A673 (cell line): Measurements from ENCODE around the gene ADGRL3. TPM values are rescaled to one million over a fixed set of nuclear protein-coding genes. Genes with fewer than 3 reads are reported as not detected.

ENCODE experiments used
- BruUV-seq: library from RNA; stranded (reverse); fragments of 400-500 nt; replicated peaks from 2 replicates; lab custom pipeline; 2021; lab: Mats Ljungman, UMichigan
- CTCF ChIA-PET: fragments of 300-600 bp; sonication (Branson Sonifier 250); formaldehyde crosslinking; loops from one replicate; lab custom pipeline; 2022; ENCODE audit warnings: antibody characterized with exemption; lab: Charles Lee
- POLR2A ChIA-PET: fragments of 300-600 bp; sonication (Branson Sonifier 250); formaldehyde crosslinking; loops from one replicate; lab custom pipeline; 2022; ENCODE audit warnings: antibody characterized with exemption; ENCODE audit not compliant: low non-redundant PET; lab: Charles Lee
- DNase-seq: peaks from one replicate; pipeline ENCODE4 v3.0.0-alpha.2; 2015; ENCODE audit warnings: low spot score
- H3K27ac ChIP-seq: fragments of 200-600 bp; sonication (generic); 2 replicates; pipeline ENCODE4 v1.5.1; 2016; ENCODE audit warnings: mixed run types, low read depth, mild to moderate bottlenecking, mixed read lengths, antibody characterized with exemption, low read length; ENCODE audit not compliant: poor library complexity, severe bottlenecking
- H3K27me3 ChIP-seq: fragments of 200-600 bp; sonication (generic); replicated peaks from 2 replicates; pipeline ENCODE4 v1.6.1; 2017; ENCODE audit warnings: mixed run types, low read depth, mild to moderate bottlenecking, mixed read lengths, antibody characterized with exemption, low read length; ENCODE audit not compliant: insufficient read depth, poor library complexity
- H3K36me3 ChIP-seq: fragments of 200-600 bp; sonication (generic); 2 replicates; pipeline ENCODE4 v1.6.1; 2016; ENCODE audit warnings: mixed run types, mild to moderate bottlenecking, mixed read lengths, antibody characterized with exemption, low read length; ENCODE audit not compliant: insufficient read depth, poor library complexity, severe bottlenecking
- H3K4me1 ChIP-seq: fragments of 200-600 bp; sonication (generic); 2 replicates; pipeline ENCODE4 v1.6.1; 2017; ENCODE audit warnings: mixed run types, mild to moderate bottlenecking, mixed read lengths, antibody characterized with exemption, low read length; ENCODE audit not compliant: insufficient read depth, poor library complexity, severe bottlenecking
- H3K4me3 ChIP-seq: fragments of 200-600 bp; sonication (generic); 2 replicates; pipeline ENCODE4 v1.5.1; 2016; ENCODE audit warnings: low read depth, mixed run types, mild to moderate bottlenecking, mixed read lengths, low read length; ENCODE audit not compliant: poor library complexity, severe bottlenecking
- H3K9me3 ChIP-seq: fragments of 200-600 bp; sonication (generic); 2 replicates; pipeline ENCODE4 v1.6.1; 2016; ENCODE audit warnings: mixed run types, low read depth, mild to moderate bottlenecking, mixed read lengths, antibody characterized with exemption, low read length; ENCODE audit not compliant: poor library complexity, severe bottlenecking
- CTCF ChIP-seq: fragments of 300-800, 200-600 bp; sonication (generic); conservative IDR thresholded peaks from 2 replicates; pipeline ENCODE4 v1.5.1; 2017; ENCODE audit warnings: low read depth, mild to moderate bottlenecking, antibody characterized with exemption, low read length, moderate library complexity, mixed read lengths
- EZH2 ChIP-seq: fragments of 200-600 bp; sonication (generic); IDR thresholded peaks from 2 replicates; pipeline ENCODE4 v1.6.1; 2017; ENCODE audit warnings: borderline replicate concordance, low read depth, mild to moderate bottlenecking, mixed read lengths, antibody characterized with exemption, low read length; ENCODE audit not compliant: poor library complexity, severe bottlenecking
- intact Hi-C: fragments of 100-400 bp; cut with micrococcal nuclease; formaldehyde crosslinking; loops from one replicate; pipeline ENCODE4 v1.10.0; 2022; ENCODE audit not compliant: unreplicated experiment
- total RNA-seq: library from RNA; stranded (reverse); gene quantifications from 2 replicates; pipeline ENCODE4 v1.2.3, GENCODE V29; 2021

Gene ADGRL3
- total RNA-seq, 1 experiment from 2014 or later, result not detected

- TF ChIP-seq EZH2, result no peak
- no peak for TF ChIP-seq CTCF
- Histone ChIP-seq H3K36me3 (no peaks in the 10 kb centered on the region), H3K4me3 (no peak overlapping the region), H3K9me3 (no peaks in the 10 kb centered on the region), H3K4me1 (no peaks in the 10 kb centered on the region), H3K27ac (no peak overlapping the region), H3K27me3 (no peaks in the 10 kb centered on the region)
- ChIA-PET POLR2A (no interaction called here), CTCF (no interaction called here)
- no TSS peak for BruUV-seq
- intact Hi-C loops, result no loop called here
- DNase-seq, result no peak
Measured at GRCh38 chr4:61918507-61918906, 718.4 kb downstream of the ADGRL3 start.

DNA sequence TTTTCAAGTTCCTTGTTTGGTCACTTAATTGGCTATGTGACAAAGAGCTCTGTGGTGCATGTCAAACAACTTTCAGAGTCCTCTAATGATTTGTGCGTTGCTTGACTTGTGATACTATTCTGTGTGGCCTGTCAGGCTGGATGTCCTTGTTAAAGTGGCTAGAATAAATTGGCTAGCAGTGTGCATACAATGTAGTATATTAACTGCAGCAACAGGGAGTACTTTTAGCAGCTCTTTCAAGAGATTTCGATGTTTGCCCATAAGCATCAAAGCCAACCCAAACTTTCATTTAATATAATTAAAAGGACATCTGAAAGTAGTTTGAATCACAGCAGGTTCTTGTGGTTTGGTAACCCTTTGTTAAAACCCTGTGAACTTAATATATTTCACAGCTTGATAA is 718.9 kb downstream of the ADGRL3 start:
- intact Hi-C loops, result no loop called here
- ChIA-PET CTCF (no interaction called here), POLR2A (no interaction called here)
- Histone ChIP-seq H3K27me3 (no peaks in the 10 kb centered on the region), H3K4me1 (no peaks in the 10 kb centered on the region), H3K4me3 (no peak overlapping the region), H3K9me3 (no peaks in the 10 kb centered on the region), H3K36me3 (no peaks in the 10 kb centered on the region), H3K27ac (no peak overlapping the region)
- DNase-seq, result no peak
- no peak for TF ChIP-seq EZH2
- TF ChIP-seq CTCF, result no peak
- BruUV-seq, result no TSS peak

GRCh38 chr4:61919561-61919960 is 719.4 kb downstream of the ADGRL3 start:
- no peak overlapping the region for H3K27ac ChIP-seq

More at GRCh38 chr4:61919561-61919960, 719.4 kb downstream of the ADGRL3 start:
- CTCF ChIA-PET, result no interaction called here
- Histone ChIP-seq H3K36me3 (no peaks in the 10 kb centered on the region), H3K27me3 (no peaks in the 10 kb centered on the region), H3K9me3 (no peaks in the 10 kb centered on the region), H3K4me3 (no peak overlapping the region), H3K4me1 (no peaks in the 10 kb centered on the region)
- BruUV-seq, result no TSS peak
- TF ChIP-seq CTCF (no peak), EZH2 (no peak)
- DNase-seq, result no peak
- POLR2A ChIA-PET, result no interaction called here
- intact Hi-C loops, result no loop called here
